DOHH2 (cell line): Measurements from ENCODE around the gene HERC6.

Source experiments
- CTCF ChIP-seq: fragments of 200-600 bp; sonication (generic); IDR thresholded peaks from one replicate; pipeline ENCODE4 v1.5.1; 2014; ENCODE audit warnings: antibody characterized with exemption, mild to moderate bottlenecking, low read depth, low read length; ENCODE audit not compliant: poor library complexity, severe bottlenecking
- EZH2phosphoT487 ChIP-seq: fragments of 200-600 bp; sonication (generic); IDR thresholded peaks from 2 replicates; pipeline ENCODE4 v1.6.1; 2017; ENCODE audit warnings: borderline replicate concordance, mild to moderate bottlenecking, antibody characterized with exemption, low read length, moderate library complexity, mixed read lengths

DNA sequence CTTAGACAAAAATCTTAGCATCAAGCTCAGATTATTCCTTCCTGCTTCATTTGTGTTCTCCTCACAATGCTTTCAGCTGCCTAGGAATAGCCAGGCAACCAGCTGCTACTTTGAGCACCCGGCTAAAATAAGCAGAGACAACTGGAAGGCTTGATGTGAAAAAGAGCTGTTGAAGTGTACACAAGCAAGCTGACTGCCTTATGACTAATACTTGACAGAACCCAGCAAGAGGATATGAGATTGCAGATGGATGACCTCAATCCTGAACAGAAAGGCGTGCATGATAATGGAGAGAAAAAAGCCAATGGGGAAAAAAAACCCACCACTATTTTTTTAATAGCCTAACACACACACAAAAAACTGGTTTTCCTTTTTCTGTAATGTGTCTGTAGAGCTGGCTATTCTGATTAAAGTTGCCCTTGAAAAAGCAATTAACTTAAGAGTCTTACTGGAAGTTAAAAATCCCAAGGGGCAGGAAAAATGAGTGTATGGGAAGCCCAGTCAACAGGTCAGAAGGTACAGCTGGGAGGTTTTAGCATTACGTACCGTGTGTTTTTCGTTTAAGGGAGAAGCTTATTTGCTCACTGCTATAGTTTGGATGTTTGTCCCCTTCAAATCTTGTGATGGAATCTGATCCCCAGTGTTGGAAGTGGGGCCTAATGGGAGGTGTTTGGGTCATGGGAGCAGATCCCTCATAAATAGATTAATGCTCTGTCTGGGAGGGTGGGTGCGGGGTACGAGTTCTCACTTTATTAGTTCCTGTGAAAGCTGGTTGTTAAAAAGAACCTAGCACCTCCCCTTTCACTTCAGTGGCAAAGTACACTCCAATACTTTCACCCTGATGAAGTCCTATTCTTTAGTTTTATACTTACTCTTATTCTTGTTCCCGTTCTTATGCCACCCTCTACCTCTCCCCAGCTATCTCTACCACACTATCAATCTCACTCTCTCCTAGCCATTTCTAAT is 37.1 kb upstream of the HERC6 start:
- TF ChIP-seq CTCF: no peak
- no peak for TF ChIP-seq EZH2phosphoT487
